GM12878 (cell line): Measurements from ENCODE around the gene HCFC1. TPM values are rescaled to one million over a fixed set of nuclear protein-coding genes. Genes with fewer than 3 reads are reported as not detected.

Experiments used
- ATAC-seq: fragments of 200-7000 bp; cut with Tn5 transposase; 3 replicates; pipeline ENCODE4 v1.9.1; 2020; ENCODE audit warnings: mild to moderate bottlenecking, moderate library complexity
- BruUV-seq: library from RNA; stranded (reverse); fragments of 400-500 nt; replicated peaks from 2 replicates; lab custom pipeline; 2021; lab: Mats Ljungman, UMichigan
- CTCF ChIA-PET: fragments of 300-600 bp; sonication (Branson Sonifier 250); formaldehyde crosslinking; extraction: SDS; loops from one replicate; lab custom pipeline; 2021; ENCODE audit warnings: inconsistent platforms; lab: Yijun Ruan, JAX
- POLR2A ChIA-PET: fragments of 350-600 bp; formaldehyde crosslinking; extraction: SDS; loops from one replicate; lab custom pipeline; 2021; ENCODE audit warnings: inconsistent platforms; lab: Charles Lee
- RAD21 ChIA-PET: fragments of 300-600 bp; sonication (Branson Sonifier 250); formaldehyde crosslinking; loops from one replicate; lab custom pipeline; 2023; ENCODE audit warnings: antibody characterized with exemption; ENCODE audit not compliant: unreplicated experiment; lab: Charles Lee
- SMC1A ChIA-PET: fragments of 300-600 bp; sonication (Branson Sonifier 250); formaldehyde crosslinking; loops from one replicate; lab custom pipeline; 2023; ENCODE audit not compliant: unreplicated experiment, uncharacterized antibody; lab: Charles Lee
- DNase-seq: peaks from one replicate; pipeline ENCODE4 v3.0.0-alpha.2; 2011; ENCODE audit warnings: low read depth, low spot score
- FAIRE-seq: peaks from 3 replicates; lab custom pipeline; 2011; peaks lifted over from hg19 to GRCh38; lab: Jason Lieb, UNC
- H2AFZ ChIP-seq: 2 replicates; pipeline ENCODE4 v1.6.0; 2011; ENCODE audit warnings: low read depth, low read length, control low read depth; ENCODE audit not compliant: control insufficient read depth
- H3K27ac ChIP-seq: 2 replicates; pipeline ENCODE4 v1.5.1; 2011; ENCODE audit warnings: control low read depth; ENCODE audit not compliant: control insufficient read depth, insufficient read depth
- H3K27me3 ChIP-seq, 2 experiments: replicated peaks in 1 of 2; 2 replicates each; pipeline versions ENCODE4 v1.6.0 to v1.6.1; 2011; ENCODE audit warnings: low read length in 1 of 2; ENCODE audit not compliant: control insufficient read depth in 2 of 2, insufficient read depth in 2 of 2
- H3K36me3 ChIP-seq, 2 experiments: 2 replicates each; pipeline ENCODE4 v1.5.1; 2011; ENCODE audit warnings: low read length in 1 of 2; ENCODE audit not compliant: control insufficient read depth in 2 of 2, insufficient read depth in 2 of 2
- H3K4me1 ChIP-seq: 2 replicates; pipeline ENCODE4 v1.6.1; 2011; ENCODE audit warnings: mild to moderate bottlenecking, low read length, moderate library complexity, mixed read lengths; ENCODE audit not compliant: control insufficient read depth, insufficient read depth
- H3K4me2 ChIP-seq: 2 replicates; pipeline ENCODE4 v1.6.0; 2011; ENCODE audit warnings: control low read depth; ENCODE audit not compliant: control insufficient read depth, insufficient read depth
- H3K4me3 ChIP-seq: fragments of 200-600 bp; sonication (generic); 2 replicates; pipeline ENCODE4 v1.5.1; 2016
- H3K79me2 ChIP-seq: 2 replicates; pipeline ENCODE4 v1.6.0; 2011; ENCODE audit warnings: low read length; ENCODE audit not compliant: control insufficient read depth, insufficient read depth
- H3K9ac ChIP-seq: 2 replicates; pipeline ENCODE4 v1.8.0; 2011; ENCODE audit warnings: low read length, control low read depth, mixed read lengths; ENCODE audit not compliant: control insufficient read depth, insufficient read depth
- H3K9me3 ChIP-seq: replicated peaks from 3 replicates; pipeline ENCODE4 v1.5.1; 2011; ENCODE audit warnings: mild to moderate bottlenecking, low read length; ENCODE audit not compliant: control insufficient read depth, insufficient read depth
- H4K20me1 ChIP-seq: 2 replicates; pipeline ENCODE4 v1.6.0; 2011; ENCODE audit not compliant: control insufficient read depth, insufficient read depth
- ASH2L ChIP-seq: fragments of 300-600, 200-600 bp; sonication (generic); IDR thresholded peaks from 2 replicates; pipeline ENCODE4 v1.6.1; 2017; ENCODE audit warnings: low read depth, mild to moderate bottlenecking, borderline replicate concordance
- CREB1 ChIP-seq: IDR thresholded peaks from 2 replicates; pipeline ENCODE4 v1.6.1; 2012; ENCODE audit warnings: low read depth, mild to moderate bottlenecking, inconsistent platforms
- HSF1 ChIP-seq: fragments of 150-350 bp; IDR thresholded peaks from 2 replicates; pipeline ENCODE4 v1.6.1; 2014; ENCODE audit warnings: mild to moderate bottlenecking, low read depth, low read length
- POLR2A ChIP-seq: IDR thresholded peaks from 2 replicates; pipeline ENCODE4 v1.6.1; 2011; ENCODE audit warnings: low read depth, mild to moderate bottlenecking, low read length
- POU2F2 ChIP-seq: IDR thresholded peaks from 3 replicates; pipeline ENCODE4 v1.6.1; 2011; ENCODE audit warnings: low read depth, mild to moderate bottlenecking, low read length, borderline replicate concordance
- ZNF592 ChIP-seq: fragments of 450-650 bp; IDR thresholded peaks from 2 replicates; pipeline ENCODE4 v1.6.1; 2017; ENCODE audit warnings: mild to moderate bottlenecking, moderate library complexity
- WGBS: methylation state at CpG from one replicate; pipeline ENCODE4 v1.1.6; 2016; ENCODE audit warnings: low lambda C conversion rate; ENCODE audit not compliant: insufficient replicate concordance, insufficient coverage; ENCODE audit errors: missing lambda C conversion rate; 5-methylcytosine and 5-hydroxymethylcytosine counted together
- in situ Hi-C: fragments of 300-500 bp; cut with MboI; formaldehyde crosslinking; loops from 9 replicates; pipeline ENCODE4 v1.14.3; 2018; ENCODE audit warnings: mixed read lengths
- intact Hi-C: fragments of 100-400 bp; cut with micrococcal nuclease; formaldehyde crosslinking; loops from one replicate; pipeline ENCODE4 v1.14.2; 2022; ENCODE audit not compliant: unreplicated experiment
- polyA plus RNA-seq, 11 experiments: library from polyadenylated mRNA; depleted of rRNA in 4 of 11; unstranded in 6 of 11; stranded (reverse) in 5 of 11; fragments of >200 nt; fragmentation: Nextera tagmentation in 4 of 11; fragmentation: Illumina TruSeq in 1 of 11; extraction: Ambion mirVana in 4 of 11; extraction: Trizol in 1 of 11; gene quantifications; 1 replicate in 1 of 11; 2 replicates in 10 of 11; pipeline versions ENCODE4 v1.2.1 to v1.2.3, GENCODE V29; 2011 to 2016; ENCODE audit warnings: inconsistent platforms in 2 of 11, missing spikeins in 2 of 11, low read depth in 1 of 11
- total RNA-seq, 4 experiments: library from RNA; depleted of rRNA in 3 of 4; stranded (reverse); fragments of >200 nt in 3 of 4; fragmentation: Illumina TruSeq in 1 of 4; extraction: Trizol in 1 of 4; gene quantifications; 2 replicates each; pipeline versions ENCODE4 v1.2.1 to v1.2.3, GENCODE V29; 2013 to 2021

HCFC1 gene
- total and polyA plus RNA-seq, 10 of the 15 experiments (the other 5 are each of a cell fraction or from before 2014, with no cell fraction given) = 3.9 to 92.7 (median 23.5) TPM

GRCh38 chrX:153908219-153908860 is 63.3 kb downstream of the HCFC1 start (continued):
- no peak for TF ChIP-seq HSF1
- TF ChIP-seq ASH2L = no peak
- TF ChIP-seq POU2F2 = no peak
- no peak for TF ChIP-seq CREB1

GRCh38 chrX:153907456-153907855 is 64.2 kb downstream of the HCFC1 start:
- ChIA-PET SMC1A (interaction anchor here (1.1 to 1.3 kb wide), 2 partner anchors 17 to 29 kb away, joined by 3 read pairs; no protein-coding TSS in a partner anchor), RAD21 (interaction anchor here (0.6 to 1.8 kb wide), 2 partner anchors 18 to 102 kb away, joined by 4 to 6 read pairs; no protein-coding TSS in a partner anchor), CTCF (interaction anchor here (1.1 to 1.8 kb wide), 3 partner anchors 16 to 39 kb away, joined by 4 to 5 read pairs (median 5); no protein-coding TSS in a partner anchor), POLR2A (no interaction called here)
- BruUV-seq = no TSS peak
- Histone ChIP-seq H2AFZ (no peak overlapping the region), H3K27ac (no peak overlapping the region), H3K36me3 (no peaks in the 10 kb centered on the region; a peak in 1 of 4 replicates), H3K4me2 (no peak overlapping the region), H3K79me2 (no peaks in the 10 kb centered on the region), H4K20me1 (no peaks in the 10 kb centered on the region), H3K4me1 (0 out of 2 replicates have a peak, but pooled peaks cover 5% of the 10 kb centered on the region), H3K27me3 (no peaks in the 10 kb centered on the region), H3K4me3 (no peak overlapping the region), H3K9me3 (no peaks in the 10 kb centered on the region), H3K9ac (no peak overlapping the region)
- intact Hi-C loops (no loop called here), in situ Hi-C loops (no loop called here)
- FAIRE-seq = no peak
- 76% methylated on average over 12 of the region's 12 CpGs for WGBS
- ATAC-seq = no peak
- 0 out of 2 replicates have a peak, but pooled peaks have one; percentile 8 for TF ChIP-seq POLR2A
- no peak for TF ChIP-seq ZNF592
- no peak for DNase-seq
